ENCODE results near the gene RAD21L1.

GRCh38 chr20:1229541-1229940 is 3.7 kb downstream of the RAD21L1 start:
- TF ChIP-seq CTCF (IDR thresholded peaks at IDR 0.05; ENCODE audit: extremely low read depth in 1 of 2, insufficient read depth in 1 of 2, low read depth in 1 of 2, low read length in 2 of 2) (no peak), POLR2A (IDR thresholded peaks at IDR 0.05; ENCODE audit: low read depth, low read length) (no peak), POLR2AphosphoS5 (IDR thresholded peaks at IDR 0.05; ENCODE audit: insufficient read depth, low read depth, low read length) (no peak), EZH2 (IDR thresholded peaks at IDR 0.05; ENCODE audit: borderline replicate concordance, low read depth, low read length, severe bottlenecking) (no peak), JUN (IDR thresholded peaks at IDR 0.05; ENCODE audit: borderline replicate concordance, insufficient read depth, insufficient read length, low read depth) (no peak), MYC (IDR thresholded peaks at IDR 0.05; ENCODE audit: low read depth, low read length) (no peak), MAX (IDR thresholded peaks at IDR 0.05; ENCODE audit: insufficient read depth, insufficient read length) (no peak)
